HepG2 (cell line): ENCODE measurements around the gene CCDC148.

Experiments used
- CEBPZ ChIP-seq: IDR thresholded peaks from 2 replicates; pipeline ENCODE4 v1.6.1; 2012; ENCODE audit warnings: low read length, improper control_type of control experiment
- FOXK2 ChIP-seq: fragments of 450-650 bp; IDR thresholded peaks from 2 replicates; pipeline ENCODE4 v1.6.1; 2016
- MAX ChIP-seq: IDR thresholded peaks from 2 replicates; pipeline ENCODE4 v1.6.1; 2012; ENCODE audit warnings: inconsistent platforms
- PHF8 ChIP-seq: sonication (generic); formaldehyde crosslinking; IDR thresholded peaks from 2 replicates; pipeline ENCODE4 v1.5.0; 2020; ENCODE audit warnings: missing genetic modification reagents
- ZNF788 ChIP-seq: sonication (generic); formaldehyde crosslinking; IDR thresholded peaks from 2 replicates; pipeline ENCODE4 v1.5.0; 2020; ENCODE audit warnings: mild to moderate bottlenecking, missing genetic modification reagents, borderline replicate concordance

GRCh38 chr2:158393886-158394285, 62.7 kb downstream of the CCDC148 start:
- no peak for TF ChIP-seq ZNF788 (CRISPR knock-in tag)
- no peak for TF ChIP-seq CEBPZ
- no peak for TF ChIP-seq FOXK2
- TF ChIP-seq MAX, result no peak
- TF ChIP-seq PHF8 (CRISPR knock-in tag), result no peak
